Ishikawa (cell line): ENCODE results near the gene HNRNPM.

Source experiments
- FOXM1 ChIP-seq: IDR thresholded peaks from 2 replicates; pipeline ENCODE4 v1.6.1; 2012; ENCODE audit warnings: low read depth, borderline replicate concordance
- TCF12 ChIP-seq: IDR thresholded peaks from 2 replicates; pipeline ENCODE4 v1.6.1; 2012; ENCODE audit warnings: low read depth
- USF1 ChIP-seq: IDR thresholded peaks from 2 replicates; pipeline ENCODE4 v1.6.1; 2012

GRCh38 chr19:8457827-8458226 is 13.1 kb downstream of the HNRNPM start:
- TF ChIP-seq FOXM1 (no peak), USF1 (no peak), TCF12 (no peak)
